Cardiac muscle cell (in vitro differentiated cells and primary cell): ENCODE results near the gene FBXL19. TPM values are rescaled to one million over a fixed set of nuclear protein-coding genes. Genes with fewer than 3 reads are reported as not detected.

Experiments used
- DNase-seq, 2 donors: peaks; one replicate each; pipeline versions ENCODE4 v3.0.0 to v3.0.0-alpha.2; 2010 to 2017; ENCODE audit warnings: low read depth in 1 of 2, low spot score in 1 of 2
- H3K27ac ChIP-seq: fragments of 200-600 bp; sonication (generic); 2 replicates; pipeline ENCODE4 v1.5.1; 2016
- H3K27me3 ChIP-seq: fragments of 200-600 bp; sonication (generic); 2 replicates; pipeline ENCODE4 v1.6.0; 2016; ENCODE audit warnings: control low read depth
- H3K36me3 ChIP-seq: fragments of 200-600 bp; sonication (generic); 2 replicates; pipeline ENCODE4 v1.5.1; 2016; ENCODE audit warnings: control low read depth
- H3K4me1 ChIP-seq: fragments of 200-600 bp; sonication (generic); 2 replicates; pipeline ENCODE4 v1.8.1; 2017; ENCODE audit warnings: low read depth, mild to moderate bottlenecking, mixed run types
- H3K4me3 ChIP-seq: fragments of 200-600 bp; sonication (generic); 2 replicates; pipeline ENCODE4 v1.5.1; 2016; ENCODE audit warnings: mild to moderate bottlenecking
- H3K9me3 ChIP-seq: fragments of 200-600 bp; sonication (generic); 2 replicates; pipeline ENCODE4 v1.5.1; 2017; ENCODE audit warnings: low read depth, mild to moderate bottlenecking, control low read depth
- CTCF ChIP-seq: IDR thresholded peaks from 2 replicates; pipeline ENCODE4 v1.5.1; 2012; ENCODE audit warnings: low read depth, mild to moderate bottlenecking, low read length
- polyA plus RNA-seq: library from polyadenylated mRNA; unstranded; fragments of >200 nt; fragmentation: Nextera tagmentation; extraction: Ambion mirVana; gene quantifications from 2 replicates; pipeline ENCODE4 v1.2.1, GENCODE V29; 2016
- total RNA-seq: library from RNA; depleted of rRNA; stranded (reverse); fragments of >200 nt; gene quantifications from 2 replicates; pipeline ENCODE4 v1.2.3, GENCODE V29; 2016

The FBXL19 gene
- total and polyA plus RNA-seq, 2 experiments from 2014 or later = 4.0 to 60.0 TPM

DNA sequence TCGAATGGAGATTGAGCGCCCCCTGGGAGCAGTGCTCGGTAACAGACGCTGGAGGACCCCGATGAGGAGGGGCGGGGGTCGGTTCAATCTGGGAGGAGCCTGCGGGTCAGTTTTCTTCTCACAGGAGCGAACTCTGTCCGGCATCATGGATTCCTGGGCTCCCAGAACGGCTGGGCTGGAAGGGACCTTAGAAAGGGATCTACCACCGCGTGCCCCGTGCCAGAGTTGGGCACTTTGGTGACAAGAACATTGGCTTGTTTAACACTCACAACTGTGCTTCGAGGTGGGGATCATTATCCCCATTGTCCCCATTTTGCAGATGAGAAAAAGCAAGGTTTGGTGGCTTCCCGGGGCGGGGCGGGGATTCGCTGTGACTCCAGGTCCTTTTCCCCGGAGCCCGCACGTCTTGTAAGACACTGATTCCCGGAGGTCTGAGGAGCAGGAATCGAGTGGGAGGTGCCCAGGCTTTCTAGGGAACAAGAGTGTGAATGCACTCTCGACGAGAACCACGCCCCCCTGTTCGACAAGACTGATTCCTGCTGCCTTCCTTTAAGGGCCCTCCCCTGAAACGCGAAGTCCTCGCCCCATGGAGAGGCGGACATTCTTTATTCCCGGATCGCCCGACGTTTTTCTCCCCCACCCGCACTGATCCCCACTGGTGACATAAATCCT lies 1.5 kb upstream of the FBXL19 start:
- TF ChIP-seq CTCF = peak; percentile 91
- H3K27ac ChIP-seq = peak overlapping the region; percentile 88

GRCh38 chr16:30922420-30922959 lies 882 bp upstream of the FBXL19 start:
- DNase-seq = peak; percentile 99 to 100
- H3K27me3 ChIP-seq = no peaks in the 10 kb centered on the region
- H3K36me3 ChIP-seq = no peaks in the 10 kb centered on the region
- H3K4me1 ChIP-seq = peaks cover under 1% of the 10 kb centered on the region
- no peak for TF ChIP-seq CTCF
- no peaks in the 10 kb centered on the region for H3K9me3 ChIP-seq
- H3K4me3 ChIP-seq = peak overlapping the region; percentile 77
- peak overlapping the region; percentile 98 for H3K27ac ChIP-seq

More for the DNA sequence above, 1.5 kb upstream of the FBXL19 start:
- no peaks in the 10 kb centered on the region for H3K36me3 ChIP-seq
- no peaks in the 10 kb centered on the region for H3K27me3 ChIP-seq
- peak; percentile 95 to 97 for DNase-seq
- peak overlapping the region; percentile 52 for H3K4me3 ChIP-seq
- H3K9me3 ChIP-seq = no peaks in the 10 kb centered on the region
- H3K4me1 ChIP-seq = no peaks in the 10 kb centered on the region

DNA sequence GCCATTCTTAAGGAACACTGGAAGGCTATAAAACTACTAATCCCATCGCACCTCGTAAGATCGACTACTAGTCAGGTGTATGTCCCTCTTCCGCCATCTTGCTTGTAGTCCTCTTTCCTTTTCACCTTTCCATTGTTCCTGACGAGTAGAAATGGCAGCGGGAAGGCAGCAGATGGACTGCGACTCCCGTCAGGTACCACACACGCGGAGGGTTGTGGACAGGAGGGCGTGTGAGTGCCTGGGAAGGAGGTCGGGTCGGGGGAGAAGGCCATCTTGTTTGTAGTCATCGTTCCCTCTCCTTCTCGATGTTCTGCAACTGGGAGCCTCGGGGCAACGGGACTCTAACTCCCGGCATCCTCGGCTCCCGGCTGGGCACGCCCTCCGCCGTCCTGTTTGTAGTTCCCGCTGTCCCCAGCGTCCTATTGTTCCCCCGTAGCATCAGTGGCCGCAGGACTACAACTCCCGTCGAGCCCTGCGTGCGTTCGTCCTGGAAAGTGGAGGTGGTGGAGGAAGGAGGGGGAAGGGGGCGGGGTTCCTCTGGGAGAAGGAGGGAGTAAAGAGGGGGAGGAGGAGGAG lies 324 bp upstream of the FBXL19 start:
- H3K4me1 ChIP-seq = peaks cover 3% of the 10 kb centered on the region
- no peaks in the 10 kb centered on the region for H3K27me3 ChIP-seq
- no peaks in the 10 kb centered on the region for H3K9me3 ChIP-seq
- no peaks in the 10 kb centered on the region for H3K36me3 ChIP-seq
- H3K27ac ChIP-seq = peak overlapping the region; percentile 98
- no peak for TF ChIP-seq CTCF
- DNase-seq = peak; percentile 99 to 100
- H3K4me3 ChIP-seq = peak overlapping the region; percentile 77

GRCh38 chr16:30924076-30924912 lies 922 bp downstream of the FBXL19 start:
- Histone ChIP-seq H3K4me3 (peak overlapping the region; percentile 77), H3K9me3 (no peaks in the 10 kb centered on the region), H3K36me3 (no peaks in the 10 kb centered on the region), H3K27me3 (no peaks in the 10 kb centered on the region), H3K4me1 (peaks cover 3% of the 10 kb centered on the region), H3K27ac (peak overlapping the region; percentile 66)
- no peak for TF ChIP-seq CTCF
- peak in 1 of 2 donors; percentile 42 for DNase-seq

DNA sequence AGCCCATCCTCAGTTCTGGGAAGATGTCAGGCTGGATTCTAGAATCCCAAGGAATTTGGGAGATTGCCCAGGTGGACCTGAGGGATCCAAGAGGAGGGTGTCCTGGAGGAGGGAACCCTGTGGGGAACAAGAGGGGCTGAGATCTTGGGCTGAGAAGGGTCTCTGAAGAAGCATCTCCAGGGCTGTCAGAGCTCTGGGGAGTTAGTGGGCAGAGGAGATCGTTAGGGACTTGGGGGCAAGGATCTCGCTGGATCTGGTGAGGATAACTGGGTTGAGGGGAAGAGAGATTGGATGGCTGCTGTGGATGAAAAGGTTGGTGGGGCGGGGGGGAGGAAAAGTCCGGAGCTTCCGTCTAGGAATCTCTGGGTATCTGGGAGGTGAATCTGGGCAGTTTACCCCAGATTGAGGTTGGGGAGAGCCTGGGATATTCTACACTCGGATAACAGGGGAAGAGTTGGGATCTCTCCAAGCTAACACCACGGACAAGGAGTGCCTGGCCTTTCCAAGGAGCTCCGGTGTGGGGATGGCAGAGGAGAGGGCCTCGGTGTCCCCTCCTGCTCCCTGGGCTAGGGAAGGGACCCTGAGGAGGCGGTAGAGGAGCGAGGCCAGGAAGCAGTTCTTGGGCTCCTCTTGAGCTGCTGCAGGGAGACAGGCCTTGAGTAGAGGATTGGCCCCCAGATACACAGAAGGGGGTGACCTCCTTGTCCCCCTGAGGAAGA lies 1.7 kb downstream of the FBXL19 start:
- Histone ChIP-seq H3K9me3 (no peaks in the 10 kb centered on the region), H3K27ac (peak overlapping the region; percentile 66), H3K27me3 (no peaks in the 10 kb centered on the region), H3K4me3 (peak overlapping the region; percentile 77), H3K36me3 (peaks cover 2% of the 10 kb centered on the region), H3K4me1 (peaks cover 3% of the 10 kb centered on the region)
- no peak for TF ChIP-seq CTCF
- no peak for DNase-seq
